HTR-8/SVneo (cell line): ENCODE data around the gene TMEFF1.

Experiments used
- DNase-seq: peaks from one replicate; pipeline ENCODE4 v3.0.0; 2011; ENCODE audit warnings: low spot score, mixed read lengths; ENCODE audit not compliant: insufficient read length
- FAIRE-seq: peaks from 2 replicates; lab custom pipeline; 2011; peaks lifted over from hg19 to GRCh38; lab: Jason Lieb, UNC

TMEFF1 gene

GRCh38 chr9:100561256-100561655, 88.3 kb downstream of the TMEFF1 start:
- DNase-seq (no peak), FAIRE-seq (no peak)

- no peak for FAIRE-seq
Observed at GRCh38 chr9:100567856-100568255, 94.9 kb downstream of the TMEFF1 start.

GRCh38 chr9:100573655-100574260, 100.8 kb downstream of the TMEFF1 start:
- no peak for FAIRE-seq
- DNase-seq = no peak

More at GRCh38 chr9:100567856-100568255, 94.9 kb downstream of the TMEFF1 start:
- no peak for DNase-seq

GRCh38 chr9:100575006-100575405, 102.1 kb downstream of the TMEFF1 start:
- FAIRE-seq = no peak
- no peak for DNase-seq

GRCh38 chr9:100575765-100576386, 102.9 kb downstream of the TMEFF1 start:
- no peak for DNase-seq
- no peak for FAIRE-seq

GRCh38 chr9:100577776-100578448, 105.0 kb downstream of the TMEFF1 start, which contains the start of gene CAVIN4:
Gene CAVIN4, plus strand, starts transcription at chr9:100578079. Its CDS starts 65 bp downstream, at chr9:100578144.
- no peak for FAIRE-seq
- no peak for DNase-seq

- DNase-seq (no peak), FAIRE-seq (no peak)
Observed at GRCh38 chr9:100578610-100579009, 105.7 kb downstream of the TMEFF1 start.

GRCh38 chr9:100579665-100580064, 106.7 kb downstream of the TMEFF1 start:
- FAIRE-seq (no peak), DNase-seq (no peak)

GRCh38 chr9:100580257-100580656, 107.3 kb downstream of the TMEFF1 start:
- DNase-seq (no peak), FAIRE-seq (no peak)

GRCh38 chr9:100581081-100581480, 108.1 kb downstream of the TMEFF1 start:
- FAIRE-seq (no peak), DNase-seq (no peak)

GRCh38 chr9:100581661-100582060, 108.7 kb downstream of the TMEFF1 start:
- no peak for FAIRE-seq
- no peak for DNase-seq

GRCh38 chr9:100583014-100583802, 110.3 kb downstream of the TMEFF1 start:
- DNase-seq (no peak), FAIRE-seq (no peak)

- DNase-seq (no peak), FAIRE-seq (no peak)
Observed at GRCh38 chr9:100584951-100585350, 112.0 kb downstream of the TMEFF1 start.

GRCh38 chr9:100586093-100586492, 113.1 kb downstream of the TMEFF1 start:
- DNase-seq (no peak), FAIRE-seq (no peak)

GRCh38 chr9:100587375-100587774, 114.4 kb downstream of the TMEFF1 start:
- no peak for FAIRE-seq
- DNase-seq = no peak

GRCh38 chr9:100589582-100589981, 116.6 kb downstream of the TMEFF1 start:
- no peak for FAIRE-seq

GRCh38 chr9:100590481-100590880, 117.5 kb downstream of the TMEFF1 start:
- DNase-seq = no peak
- no peak for FAIRE-seq

More at GRCh38 chr9:100589582-100589981, 116.6 kb downstream of the TMEFF1 start:
- no peak for DNase-seq

- FAIRE-seq (no peak), DNase-seq (no peak)
Observed at GRCh38 chr9:100591139-100591538, 118.2 kb downstream of the TMEFF1 start.

GRCh38 chr9:100591639-100592412, 118.9 kb downstream of the TMEFF1 start:
- DNase-seq (no peak), FAIRE-seq (no peak)
